Activated T-cell treated with anti-CD3 and anti-CD28 coated beads for 1 hour (primary cell): ENCODE results near the gene ATG4D.

ENCODE experiments used
- DNase-seq: peaks from one replicate; pipeline ENCODE4 v3.0.0-alpha.2; 2020; ENCODE audit warnings: low read depth

The ATG4D gene

GRCh38 chr19:10543420-10544241 is at the start of gene ATG4D:
ATG4D (plus strand) TSS chr19:10543904; CDS start chr19:10544091, 187 bp downstream.
- peak; percentile 74 for DNase-seq

DNA sequence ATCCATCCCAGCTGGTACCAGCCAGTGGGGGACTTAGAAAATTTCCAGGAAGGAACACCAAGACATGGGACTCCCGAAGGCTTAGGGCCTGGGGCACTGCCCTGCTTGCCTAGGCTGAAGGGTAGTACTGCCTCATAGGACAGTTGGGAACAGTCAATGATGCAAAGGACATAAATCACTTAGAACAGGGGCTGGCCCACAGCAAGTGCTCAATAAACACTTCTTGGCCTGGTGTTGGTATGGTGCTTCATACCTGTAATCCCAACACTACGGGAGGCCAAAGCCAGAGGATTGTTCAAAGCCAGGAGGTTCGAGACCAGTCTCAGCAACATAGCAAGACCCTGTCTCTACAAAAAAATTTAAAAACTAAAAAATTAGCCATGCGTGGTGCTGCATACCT is 46.3 kb upstream of the ATG4D start:
- no peak for DNase-seq

DNA sequence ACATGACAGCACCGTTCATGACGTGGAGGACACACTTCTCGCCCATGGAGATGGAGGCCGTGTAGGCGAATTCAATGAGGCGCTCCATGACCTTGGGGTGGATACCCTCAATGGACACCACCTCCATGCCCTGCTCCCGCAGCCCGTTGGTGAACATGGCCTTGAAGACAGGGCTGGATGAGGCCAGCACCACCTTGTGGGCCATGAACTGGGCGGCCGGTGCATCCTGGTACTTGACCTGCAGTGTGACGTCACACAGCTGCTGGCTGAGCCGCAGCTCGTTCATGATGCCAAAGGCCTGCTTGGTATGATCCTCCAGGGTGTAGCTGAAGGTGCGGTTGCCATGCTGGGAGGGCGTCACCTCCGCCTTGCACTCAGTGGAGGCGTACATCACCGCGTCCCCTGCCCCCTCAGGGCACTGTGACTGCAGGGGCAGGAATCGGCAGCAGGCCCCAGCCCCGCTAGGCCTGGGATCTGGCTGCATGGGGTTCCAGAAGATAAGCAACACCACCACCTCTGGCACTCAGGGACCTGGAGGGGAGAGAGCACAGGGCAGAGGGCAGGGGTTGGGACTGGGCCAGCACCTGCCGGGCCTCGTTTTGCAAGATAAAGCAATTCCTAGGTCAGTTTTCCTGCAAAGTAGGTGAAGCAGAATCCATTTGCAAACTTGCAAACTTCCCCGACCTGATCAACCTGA is 44.0 kb upstream of the ATG4D start:
- DNase-seq, result no peak

GRCh38 chr19:10500247-10500592 is 43.5 kb upstream of the ATG4D start:
- DNase-seq, result no peak

DNA sequence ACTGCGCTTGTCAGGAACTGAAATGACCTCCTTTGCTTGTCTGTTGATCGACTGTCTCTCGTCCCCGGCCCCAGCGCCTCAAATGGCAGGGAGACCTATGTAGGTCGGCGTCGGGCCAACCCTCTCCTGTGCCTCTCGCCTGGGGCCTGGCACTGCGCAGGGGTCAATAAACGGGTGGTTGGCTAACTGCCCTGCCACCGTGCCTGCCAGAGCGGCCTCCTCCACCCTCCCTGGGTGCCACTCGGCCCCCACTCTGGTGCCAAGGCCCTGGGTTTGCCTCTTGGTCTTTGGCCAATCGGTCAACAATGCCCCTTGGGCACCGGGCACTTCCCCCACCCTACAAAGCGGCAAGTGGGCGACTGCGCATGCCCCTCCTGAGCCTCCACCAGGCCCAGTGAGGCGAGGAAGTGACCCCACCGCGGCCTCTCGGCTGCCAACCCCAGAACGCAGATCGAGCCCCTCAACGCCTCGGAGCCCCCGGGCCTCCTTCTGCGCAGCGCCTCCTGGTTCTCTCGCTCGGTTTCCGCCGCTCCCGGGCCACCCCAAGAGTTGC is 41.7 kb upstream of the ATG4D start:
- DNase-seq, result no peak

- peak; percentile 83 for DNase-seq
Observed at GRCh38 chr19:10502524-10503001, 41.1 kb upstream of the ATG4D start.

DNA sequence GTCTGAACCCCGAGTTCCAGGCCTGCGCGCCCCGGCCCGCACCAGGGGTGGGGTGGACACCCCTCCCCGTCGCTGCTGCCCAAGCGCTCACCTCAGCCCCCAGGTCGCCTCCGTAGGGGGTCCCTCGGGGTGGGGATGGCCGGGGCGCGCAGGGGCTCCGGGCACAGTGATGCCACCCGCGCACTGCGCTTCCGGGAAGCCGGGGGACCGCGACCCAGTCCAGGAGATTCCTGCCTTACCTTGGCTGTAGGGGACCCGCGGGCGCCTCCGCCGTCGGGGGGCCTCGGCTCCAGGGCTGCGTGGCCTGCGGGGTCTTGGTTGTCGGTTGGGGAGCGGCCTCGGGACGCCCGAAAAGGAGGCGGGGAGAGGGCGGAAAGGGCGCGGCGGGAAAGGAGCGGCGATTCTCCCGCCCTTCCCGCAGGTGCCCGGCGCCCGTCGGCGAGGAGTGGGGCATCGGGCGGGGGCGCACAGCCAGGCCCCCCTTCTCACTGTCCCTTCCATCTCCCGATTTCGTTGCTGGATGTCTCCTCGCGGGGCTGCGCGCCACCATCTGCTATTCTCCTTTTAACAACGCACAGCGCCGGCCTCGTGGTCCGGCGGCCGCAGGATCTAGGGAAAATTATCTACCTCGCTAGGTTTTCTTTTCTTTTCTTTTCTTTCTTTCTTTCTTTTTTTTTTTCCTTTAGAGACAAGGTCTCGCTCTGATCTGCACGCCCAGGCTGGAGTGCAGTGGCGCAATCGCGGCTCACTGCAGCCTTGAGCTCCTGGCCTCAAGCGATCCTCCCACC is 40.5 kb upstream of the ATG4D start, which contains the start of gene KEAP1:
Gene KEAP1, minus strand, starts transcription at position 355 of the 788 bp plus-strand sequence. CDS start 3,323 bp downstream, outside the sequence.
- DNase-seq, result no peak

DNA sequence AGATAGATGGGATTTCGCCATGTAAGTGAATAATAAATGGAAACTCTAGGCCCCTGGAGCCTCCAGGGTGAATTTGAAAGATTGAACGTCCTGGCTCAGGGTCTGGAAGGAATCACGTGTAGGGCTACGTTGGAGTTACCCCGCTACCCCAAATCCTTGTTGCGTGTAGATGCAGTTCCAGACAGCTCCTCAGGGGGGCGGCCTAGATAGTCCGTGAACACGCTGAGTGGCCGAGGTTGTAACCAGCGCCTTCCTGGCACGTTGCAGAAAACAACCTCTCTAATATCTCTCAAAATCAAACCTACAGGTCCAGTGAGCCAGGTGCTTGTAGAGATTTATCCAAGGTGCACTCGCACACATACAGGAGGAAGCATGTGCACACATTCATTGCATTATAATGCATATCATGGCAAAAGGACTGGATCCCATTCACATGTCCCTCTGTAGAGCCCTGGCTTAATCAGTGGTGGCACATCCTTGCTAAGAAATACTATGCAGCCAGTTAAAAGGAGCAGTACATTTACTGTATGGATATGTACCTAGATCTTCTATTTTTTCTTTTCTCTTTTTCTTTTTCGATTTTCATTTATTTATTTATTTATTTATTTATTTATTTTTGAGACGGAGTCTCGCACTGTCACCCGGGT is 38.0 kb upstream of the ATG4D start:
- DNase-seq, result peak; percentile 78

- DNase-seq, result no peak
Observed at GRCh38 chr19:10508036-10508435, 35.7 kb upstream of the ATG4D start.

DNA sequence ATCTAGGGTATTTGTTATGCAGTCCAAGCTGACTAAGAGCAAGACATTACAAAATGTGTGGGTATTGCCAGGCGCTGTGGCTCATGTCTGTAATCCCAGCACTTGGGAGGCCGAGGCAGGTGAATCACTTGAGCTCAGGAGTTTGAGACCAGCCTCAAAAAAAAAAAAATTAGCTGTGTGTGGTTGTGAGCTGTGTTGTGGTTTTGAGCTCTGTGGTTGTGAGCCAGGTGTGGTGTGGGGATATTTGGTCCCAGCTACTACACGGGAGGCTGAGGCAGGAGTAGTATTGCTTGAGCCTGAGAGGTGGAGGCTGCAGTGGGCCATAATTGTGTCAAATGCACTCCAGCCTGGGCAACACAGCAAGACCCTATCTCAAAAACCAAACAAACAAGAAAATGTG is 35.0 kb upstream of the ATG4D start:
- DNase-seq, result no peak

- peak; percentile 52 for DNase-seq
Observed at GRCh38 chr19:10510301-10510802, 33.4 kb upstream of the ATG4D start.

DNA sequence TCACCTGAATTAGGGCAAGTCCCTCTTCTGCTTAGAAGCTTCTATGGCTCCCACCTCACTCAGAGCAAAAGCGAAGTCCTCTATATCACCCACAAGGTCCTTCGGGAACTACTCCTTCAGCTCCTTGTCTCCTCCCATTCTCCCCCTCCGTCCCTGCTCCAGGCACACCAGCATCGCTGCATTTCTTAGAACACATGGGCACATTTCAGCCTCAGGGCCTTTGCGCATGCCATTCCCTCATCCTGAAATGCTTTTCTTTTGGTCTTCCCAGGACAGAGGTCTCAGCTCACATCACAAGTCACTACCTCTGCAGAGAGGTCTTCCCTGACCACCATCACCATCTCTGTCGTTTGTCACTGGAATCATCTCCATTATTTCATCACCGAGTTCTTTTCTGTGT is 30.5 kb upstream of the ATG4D start:
- DNase-seq, result no peak

DNA sequence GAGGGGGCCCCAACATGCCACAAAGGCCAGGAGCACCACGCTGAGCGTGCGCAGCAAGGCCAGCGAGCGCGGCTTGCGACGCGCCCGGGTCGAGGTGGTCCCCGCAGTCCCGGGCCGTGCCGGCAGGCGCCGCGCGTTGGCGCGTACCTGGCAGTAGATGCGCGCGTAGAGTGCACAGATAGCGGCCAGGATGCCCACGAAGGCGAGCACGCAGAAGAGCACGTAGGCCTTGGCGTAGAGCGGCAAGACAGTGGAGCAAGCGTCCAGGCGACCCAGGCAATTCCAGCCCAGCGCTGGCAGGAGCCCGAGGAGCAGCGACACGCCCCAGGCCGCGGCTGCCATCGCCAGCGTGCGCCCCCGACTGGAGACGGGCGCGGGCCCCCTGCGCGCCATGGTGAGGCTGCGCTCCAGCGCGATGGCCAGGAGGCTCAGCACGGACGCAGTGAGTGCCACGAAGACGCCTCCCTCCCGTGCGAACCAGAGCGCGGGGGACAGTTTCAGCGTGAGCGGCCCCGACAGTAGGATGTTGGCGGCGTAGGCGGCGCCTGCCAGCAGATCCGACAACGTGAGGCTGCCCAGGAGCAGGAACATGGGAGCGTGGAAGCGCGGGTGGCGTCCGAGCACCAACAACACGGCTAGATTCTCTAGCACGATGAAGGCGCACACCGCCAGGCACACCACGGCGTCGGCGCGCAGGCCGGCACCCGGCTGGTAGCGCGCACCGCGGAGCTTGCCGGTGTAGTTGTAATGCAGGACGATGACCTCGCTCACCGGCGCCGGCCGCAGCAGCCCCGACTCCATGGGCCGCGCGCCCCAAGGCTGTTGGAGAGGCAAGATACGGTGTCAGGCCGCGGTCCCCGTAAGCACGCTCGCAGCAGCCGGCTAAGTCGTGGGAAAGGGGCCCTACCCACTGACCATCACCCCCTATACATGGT is 29.2 kb upstream of the ATG4D start:
- DNase-seq, result no peak

GRCh38 chr19:10516064-10516385 is 27.7 kb upstream of the ATG4D start:
- DNase-seq, result no peak

GRCh38 chr19:10516671-10517286 is 26.9 kb upstream of the ATG4D start:
- no peak for DNase-seq

DNA sequence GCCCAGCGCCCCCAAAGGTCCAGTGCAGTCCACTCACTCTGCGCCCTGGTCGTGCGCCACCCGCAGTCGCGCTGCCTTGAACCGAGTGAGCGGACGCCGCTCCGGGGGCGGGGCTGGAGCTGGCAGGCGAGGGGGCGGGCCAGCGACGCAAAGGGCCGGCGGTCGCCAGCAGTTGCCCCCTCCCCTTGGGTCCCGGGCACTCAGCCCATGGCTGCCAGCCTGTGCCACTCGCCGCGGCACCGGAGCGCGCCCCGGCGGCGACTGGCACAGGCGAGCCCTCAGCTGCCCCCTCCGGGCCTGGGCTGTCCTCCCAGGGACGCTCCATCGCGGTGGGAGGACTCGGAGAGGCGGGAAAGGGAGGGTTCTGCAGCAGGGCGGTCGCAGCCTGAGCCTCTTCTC is 26.3 kb upstream of the ATG4D start, which contains the start of gene S1PR5:
Gene S1PR5, minus strand, starts transcription at position 87 of the 399 bp plus-strand sequence. CDS start 2,436 bp downstream, outside the sequence.
- DNase-seq, result no peak

- no peak for DNase-seq
Observed at GRCh38 chr19:10517760-10518443, 25.8 kb upstream of the ATG4D start.

GRCh38 chr19:10518444-10519361 is 25.0 kb upstream of the ATG4D start:
- DNase-seq, result no peak
